D721Med (cell line): ENCODE measurements around the gene FOXF1.

ENCODE experiments used
- DNase-seq: peaks from one replicate; pipeline ENCODE4 v3.0.0; 2011; ENCODE audit warnings: low spot score; ENCODE audit not compliant: insufficient read length
- FAIRE-seq: peaks from 2 replicates; lab custom pipeline; 2011; peaks lifted over from hg19 to GRCh38; lab: Jason Lieb, UNC
- TF ChIP-seq, protein P1 (sequence below): IDR thresholded peaks from 2 replicates; pipeline ENCODE4 v1.5.1; 2012; ENCODE audit warnings: mild to moderate bottlenecking, control low read depth; ENCODE audit not compliant: insufficient read depth; ENCODE audit errors: missing control alignments

Gene FOXF1

DNA sequence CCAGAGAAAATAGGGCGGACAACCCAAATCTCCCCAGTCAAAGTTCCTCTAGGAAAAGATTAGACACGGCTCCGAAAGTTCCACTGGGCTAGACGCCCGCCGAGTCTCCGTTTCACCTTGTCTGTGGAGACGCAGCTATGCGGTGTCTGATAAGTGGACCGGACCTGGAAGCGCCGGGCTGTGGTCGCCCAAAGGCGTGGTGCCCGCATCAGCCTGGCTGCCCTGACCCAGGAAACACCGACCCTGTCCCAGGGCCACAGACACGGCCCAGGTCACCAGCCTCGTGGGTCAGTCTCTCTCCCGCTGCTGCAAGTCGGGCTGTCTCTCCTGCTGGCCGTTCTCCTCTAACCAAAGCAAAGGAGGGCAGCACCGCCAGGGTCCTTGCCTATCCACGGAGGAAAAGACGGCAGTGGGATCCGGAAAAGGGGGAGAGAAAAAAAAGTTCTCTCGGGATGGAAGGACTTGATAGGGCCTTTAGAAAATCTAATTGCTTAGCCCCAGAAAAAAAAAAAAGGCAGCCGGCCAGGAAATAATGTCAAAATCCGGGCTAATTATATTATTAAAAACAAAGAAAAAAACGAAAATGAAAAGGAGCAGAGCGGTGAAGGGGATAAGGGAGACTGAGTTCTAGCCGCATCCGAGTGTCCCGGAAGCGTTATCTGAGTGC lies 13.9 kb upstream of the FOXF1 start:
- TF ChIP-seq, protein P1, sequence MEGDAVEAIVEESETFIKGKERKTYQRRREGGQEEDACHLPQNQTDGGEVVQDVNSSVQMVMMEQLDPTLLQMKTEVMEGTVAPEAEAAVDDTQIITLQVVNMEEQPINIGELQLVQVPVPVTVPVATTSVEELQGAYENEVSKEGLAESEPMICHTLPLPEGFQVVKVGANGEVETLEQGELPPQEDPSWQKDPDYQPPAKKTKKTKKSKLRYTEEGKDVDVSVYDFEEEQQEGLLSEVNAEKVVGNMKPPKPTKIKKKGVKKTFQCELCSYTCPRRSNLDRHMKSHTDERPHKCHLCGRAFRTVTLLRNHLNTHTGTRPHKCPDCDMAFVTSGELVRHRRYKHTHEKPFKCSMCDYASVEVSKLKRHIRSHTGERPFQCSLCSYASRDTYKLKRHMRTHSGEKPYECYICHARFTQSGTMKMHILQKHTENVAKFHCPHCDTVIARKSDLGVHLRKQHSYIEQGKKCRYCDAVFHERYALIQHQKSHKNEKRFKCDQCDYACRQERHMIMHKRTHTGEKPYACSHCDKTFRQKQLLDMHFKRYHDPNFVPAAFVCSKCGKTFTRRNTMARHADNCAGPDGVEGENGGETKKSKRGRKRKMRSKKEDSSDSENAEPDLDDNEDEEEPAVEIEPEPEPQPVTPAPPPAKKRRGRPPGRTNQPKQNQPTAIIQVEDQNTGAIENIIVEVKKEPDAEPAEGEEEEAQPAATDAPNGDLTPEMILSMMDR, result no peak
- FAIRE-seq (no peak), DNase-seq (no peak)

DNA sequence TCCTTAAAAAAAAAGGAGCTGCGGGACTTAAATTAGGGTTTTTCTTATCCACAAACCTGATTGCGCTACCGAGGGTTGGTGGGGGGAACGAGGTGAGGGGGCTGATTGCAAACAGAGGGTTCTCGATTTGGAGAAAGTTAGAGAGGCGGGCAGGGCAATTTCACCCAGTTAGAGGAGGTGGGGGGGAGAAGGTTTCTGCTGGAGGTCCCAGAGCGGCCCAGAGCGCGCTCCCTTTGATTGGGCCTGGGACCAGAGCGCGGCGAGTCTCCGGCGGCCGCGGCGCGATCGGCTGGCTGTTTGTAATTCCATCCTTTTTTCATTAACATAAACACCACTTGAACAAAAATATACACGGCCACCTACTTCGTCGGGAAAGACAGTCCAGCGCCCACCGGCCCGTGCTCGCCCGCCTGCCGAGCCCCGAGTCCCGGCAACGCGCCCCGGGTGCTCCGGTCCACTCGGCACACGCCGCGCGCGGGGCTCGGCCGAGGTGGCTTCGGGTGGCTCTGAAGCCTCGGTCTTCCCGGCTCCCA lies 13.3 kb upstream of the FOXF1 start:
- TF ChIP-seq, protein P1, result no peak
- DNase-seq, result no peak
- no peak for FAIRE-seq

DNA sequence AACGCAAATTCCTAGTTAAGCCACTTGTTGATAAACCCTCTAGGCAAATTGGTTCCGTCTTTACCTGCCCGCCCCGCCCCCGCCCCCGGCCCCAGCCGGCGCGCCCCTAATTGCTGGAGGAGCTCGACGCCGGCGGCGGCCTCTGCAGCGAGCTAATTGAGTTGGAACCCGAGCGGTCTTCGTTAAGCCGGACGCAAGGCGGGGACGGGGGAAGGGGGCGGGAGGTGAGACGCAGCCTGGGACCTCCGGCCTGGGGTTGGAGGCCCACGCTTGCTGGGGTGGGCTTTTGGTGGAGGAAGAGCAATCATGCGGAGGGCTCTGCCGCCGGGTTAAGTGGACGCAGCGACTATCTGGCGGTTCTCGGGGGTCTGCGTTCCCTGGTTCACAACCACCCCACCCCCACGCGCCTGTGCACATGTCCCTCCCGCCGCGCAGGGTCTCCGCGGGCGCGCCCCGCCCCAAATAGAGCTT lies 12.7 kb upstream of the FOXF1 start:
- DNase-seq, result no peak
- TF ChIP-seq, protein P1, result no peak
- no peak for FAIRE-seq

DNA sequence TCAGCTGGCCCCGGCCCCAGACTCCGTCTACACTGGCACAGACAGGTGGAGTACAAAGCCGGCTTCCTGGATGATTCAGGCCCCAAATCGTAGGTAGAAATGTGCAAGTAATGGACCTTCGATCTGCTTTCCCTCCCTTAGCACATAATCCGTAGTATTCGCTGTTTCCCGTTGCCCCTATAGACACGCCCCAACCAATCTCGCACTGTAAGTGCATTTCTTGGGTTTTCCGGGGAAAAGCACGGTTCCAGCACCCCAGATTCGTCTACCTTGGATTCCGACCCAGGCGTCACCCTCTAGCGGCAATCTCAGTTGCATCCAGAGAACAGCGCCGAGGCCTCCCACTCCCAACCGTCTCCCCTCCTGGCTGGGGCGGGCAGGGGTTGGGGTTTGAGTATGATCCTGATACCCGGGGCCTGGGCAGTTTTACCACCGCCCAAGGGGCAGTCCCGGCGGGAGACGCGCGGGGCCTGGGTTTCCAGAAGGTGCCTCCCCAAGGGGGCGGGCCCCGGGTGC lies 12.1 kb upstream of the FOXF1 start:
- FAIRE-seq (no peak), DNase-seq (no peak)
- TF ChIP-seq, protein P1, result no peak

DNA sequence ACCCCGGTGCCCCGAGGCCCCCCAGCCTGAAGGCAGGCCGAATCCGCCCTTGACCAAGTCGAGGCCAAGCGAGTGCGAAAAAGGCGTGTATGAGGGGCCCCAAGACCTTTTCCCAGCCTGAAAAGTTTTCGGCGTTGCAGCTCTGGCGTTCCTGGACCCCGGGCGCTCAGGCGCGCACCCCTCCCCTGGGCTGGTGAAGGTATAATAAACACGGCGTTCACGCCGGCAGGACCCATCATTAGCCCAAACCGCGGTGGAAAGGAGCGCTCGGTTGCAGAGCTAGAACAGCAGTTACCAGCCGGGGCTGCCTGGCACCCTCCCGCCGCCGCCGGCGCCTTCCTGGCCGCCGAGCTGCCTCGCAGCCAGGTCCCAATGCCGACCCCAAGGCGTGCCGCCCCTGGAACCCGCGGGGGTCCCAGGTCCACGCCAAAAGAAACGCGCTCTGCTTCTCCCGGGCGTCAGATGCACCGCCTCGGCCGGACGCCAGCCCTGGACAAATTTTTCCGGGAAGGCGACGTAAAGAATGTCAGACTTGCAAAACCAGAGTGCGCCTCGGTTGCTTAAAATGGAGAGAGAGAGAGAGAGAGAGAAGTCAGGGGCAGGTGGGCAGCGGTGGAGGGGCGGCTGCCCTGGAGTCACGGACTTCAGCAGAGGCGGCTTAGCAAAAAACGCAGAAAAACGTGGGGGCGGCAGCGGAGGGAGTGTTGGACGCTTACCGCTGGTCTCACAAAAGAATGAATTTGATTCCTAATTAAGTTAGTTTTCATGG lies 11.5 kb upstream of the FOXF1 start:
- FAIRE-seq, result no peak
- TF ChIP-seq, protein P1, result no peak
- DNase-seq, result no peak

DNA sequence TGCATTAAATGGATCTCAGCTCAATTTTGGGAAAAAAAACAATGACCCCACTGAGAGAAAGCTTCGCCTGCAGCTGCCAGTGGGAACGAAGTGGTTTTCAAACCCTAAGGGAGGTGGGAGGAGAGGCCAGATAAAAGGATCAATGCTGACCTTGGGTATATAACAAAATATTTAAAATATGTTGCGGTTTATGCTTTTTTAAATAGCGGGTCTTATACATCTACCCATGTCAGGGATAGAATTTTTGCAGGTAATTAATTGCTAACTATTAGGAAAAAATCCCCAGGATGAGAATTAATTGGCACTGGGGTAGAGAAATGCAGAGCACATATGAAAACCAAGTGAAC lies 10.9 kb upstream of the FOXF1 start:
- no peak for DNase-seq
- FAIRE-seq, result no peak
- TF ChIP-seq, protein P1, result no peak
